Measurements from ENCODE around the gene NTNG1. TPM values are rescaled to one million over a fixed set of nuclear protein-coding genes. Genes with fewer than 3 reads are reported as not detected.
A peak's percentile ranks its signal among the peaks of the same experiment; 100 is the strongest.

The NTNG1 gene
- total RNA-seq, 1 donor from 2014 or later = 2.4 TPM

DNA sequence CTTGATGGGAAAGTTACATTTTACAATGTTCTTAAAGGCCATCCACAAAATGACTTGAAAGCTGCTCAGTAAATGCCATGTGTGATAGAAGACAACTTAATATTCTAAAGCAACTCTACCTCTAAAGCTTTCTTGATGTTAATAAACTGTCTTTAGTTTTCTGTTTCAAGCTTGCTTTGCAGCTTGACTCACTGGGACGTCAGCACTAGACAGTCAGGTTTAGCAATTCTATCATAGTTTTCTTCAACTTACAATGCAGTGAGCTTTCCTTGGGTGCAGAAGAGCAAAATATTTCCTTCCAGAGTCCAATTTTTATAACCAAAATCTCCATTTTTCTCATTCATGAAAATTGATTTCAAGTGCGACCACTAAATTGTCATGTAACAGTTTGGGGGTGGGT, 273.1 kb downstream of the NTNG1 start:
- DNase-seq (ENCODE audit: low read depth) (no peak), FAIRE-seq (no peak)
- Histone ChIP-seq H3K4me3 (ENCODE audit: low read depth, low read length) (no peak overlapping the region), H3K27me3 (ENCODE audit: control insufficient read depth, insufficient read depth, low read length) (no peaks in the 10 kb centered on the region), H3K36me3 (ENCODE audit: control insufficient read depth, insufficient read depth, low read length) (no peaks in the 10 kb centered on the region)
- TF ChIP-seq CTCF (IDR thresholded peaks at IDR 0.05; ENCODE audit: insufficient read depth, low read length, severe bottlenecking) = no peak

DNA sequence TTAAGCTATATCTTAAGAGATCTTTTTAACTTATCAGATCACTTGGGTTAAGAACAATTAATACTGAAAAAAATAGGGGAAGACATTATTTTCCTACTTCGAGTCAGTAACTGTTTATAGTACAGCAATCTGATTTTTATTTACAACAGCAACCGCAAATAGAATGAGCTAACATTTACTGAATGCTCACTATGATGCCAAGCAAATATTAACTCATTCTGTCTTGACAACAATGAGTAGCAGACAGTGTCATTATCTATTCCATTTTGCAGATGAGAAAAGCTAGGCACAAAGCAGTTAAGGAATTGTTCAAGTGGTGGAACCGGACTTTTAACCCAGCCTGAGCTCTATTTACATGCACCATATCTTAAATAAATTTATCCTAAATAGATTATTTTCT, 273.7 kb downstream of the NTNG1 start:
- TF ChIP-seq CTCF (IDR thresholded peaks at IDR 0.05; ENCODE audit: insufficient read depth, low read length, severe bottlenecking) = no peak
- H3K36me3 ChIP-seq (ENCODE audit: control insufficient read depth, insufficient read depth, low read length) = no peaks in the 10 kb centered on the region
- DNase-seq (ENCODE audit: low read depth) = no peak
- H3K27me3 ChIP-seq (ENCODE audit: control insufficient read depth, insufficient read depth, low read length) = no peaks in the 10 kb centered on the region
- H3K4me3 ChIP-seq (ENCODE audit: low read depth, low read length) = no peak overlapping the region
- FAIRE-seq = no peak

DNA sequence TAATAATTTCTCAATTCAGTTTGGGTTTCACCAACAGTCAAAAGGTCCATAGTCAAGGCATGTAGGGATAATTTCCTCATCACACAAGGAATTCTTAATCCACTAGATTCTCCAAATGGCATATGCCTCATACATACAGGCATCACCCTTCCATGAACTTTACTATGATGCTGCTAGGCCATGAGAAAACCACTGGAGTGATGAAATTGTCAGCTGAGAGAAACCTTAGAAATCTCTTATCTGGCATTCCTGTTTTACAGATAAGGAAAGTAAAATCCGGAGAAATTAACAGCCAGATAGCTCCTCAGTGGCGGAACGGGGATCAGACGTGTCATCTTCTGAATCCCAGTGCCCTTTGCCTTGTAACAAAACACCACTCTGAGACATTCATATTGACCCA, 274.4 kb downstream of the NTNG1 start:
- no peak for DNase-seq (ENCODE audit: low read depth)
- no peak for TF ChIP-seq CTCF (IDR thresholded peaks at IDR 0.05; ENCODE audit: insufficient read depth, low read length, severe bottlenecking)
- H3K27me3 ChIP-seq (ENCODE audit: control insufficient read depth, insufficient read depth, low read length) = no peaks in the 10 kb centered on the region
- no peak for FAIRE-seq
- H3K36me3 ChIP-seq (ENCODE audit: control insufficient read depth, insufficient read depth, low read length) = no peaks in the 10 kb centered on the region
- no peak overlapping the region for H3K4me3 ChIP-seq (ENCODE audit: low read depth, low read length)

DNA sequence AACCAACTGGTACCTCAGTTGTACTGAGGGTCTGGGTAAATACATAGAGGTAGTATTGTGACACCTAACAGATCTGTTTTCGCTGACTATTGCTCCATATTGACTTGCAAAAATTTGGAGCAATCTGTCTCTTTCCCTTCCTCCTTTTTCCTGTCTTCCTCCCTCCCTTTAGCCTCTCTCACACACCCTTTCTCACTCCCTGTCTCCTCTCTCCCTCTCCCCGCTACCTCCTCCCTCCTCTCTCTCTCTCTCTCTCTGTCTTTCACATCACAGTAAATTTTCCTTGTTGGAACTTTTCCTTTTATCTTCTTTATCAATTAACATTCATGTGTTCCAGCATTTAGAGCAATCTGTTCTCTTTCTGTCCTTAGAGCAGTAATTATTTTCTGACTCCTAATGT, 278.2 kb downstream of the NTNG1 start:
- Histone ChIP-seq H3K36me3 (ENCODE audit: control insufficient read depth, insufficient read depth, low read length) (no peaks in the 10 kb centered on the region), H3K4me3 (ENCODE audit: low read depth, low read length) (no peak overlapping the region), H3K27me3 (ENCODE audit: control insufficient read depth, insufficient read depth, low read length) (no peaks in the 10 kb centered on the region)
- no peak for DNase-seq (ENCODE audit: low read depth)
- no peak for TF ChIP-seq CTCF (IDR thresholded peaks at IDR 0.05; ENCODE audit: insufficient read depth, low read length, severe bottlenecking)
- no peak for FAIRE-seq

DNA sequence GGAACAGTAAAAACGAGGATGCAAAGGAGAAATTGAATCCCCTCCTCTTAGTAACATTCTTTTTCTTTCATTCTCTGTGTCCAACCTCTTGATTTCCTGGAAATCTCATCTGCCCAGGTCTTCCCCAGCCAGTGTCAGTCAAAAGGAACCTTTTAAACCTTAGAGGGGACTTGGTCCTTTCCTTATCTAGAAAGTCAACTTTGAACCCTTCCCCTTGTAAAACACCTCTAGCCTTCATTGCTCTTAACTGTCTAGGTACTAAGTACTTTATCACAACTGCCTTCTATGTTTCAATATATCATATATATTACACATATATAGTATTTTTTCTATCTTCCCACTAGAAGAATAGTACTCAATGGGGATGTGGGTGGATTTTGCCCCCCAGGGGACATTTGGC, 282.1 kb downstream of the NTNG1 start:
- no peaks in the 10 kb centered on the region for H3K36me3 ChIP-seq (ENCODE audit: control insufficient read depth, insufficient read depth, low read length)
- no peak for TF ChIP-seq CTCF (IDR thresholded peaks at IDR 0.05; ENCODE audit: insufficient read depth, low read length, severe bottlenecking)
- no peak for FAIRE-seq
- H3K27me3 ChIP-seq (ENCODE audit: control insufficient read depth, insufficient read depth, low read length) = no peaks in the 10 kb centered on the region
- DNase-seq (ENCODE audit: low read depth) = no peak
- no peak overlapping the region for H3K4me3 ChIP-seq (ENCODE audit: low read depth, low read length)

GRCh38 chr1:107430540-107431228, 289.8 kb downstream of the NTNG1 start:
- no peak for FAIRE-seq
- H3K4me3 ChIP-seq (ENCODE audit: low read depth, low read length) = no peak overlapping the region
- peak; percentile 73 for TF ChIP-seq CTCF (IDR thresholded peaks at IDR 0.05; ENCODE audit: insufficient read depth, low read length, severe bottlenecking)
- H3K27me3 ChIP-seq (ENCODE audit: control insufficient read depth, insufficient read depth, low read length) = no peaks in the 10 kb centered on the region
- peak; percentile 61 for DNase-seq (ENCODE audit: low read depth)
- no peaks in the 10 kb centered on the region for H3K36me3 ChIP-seq (ENCODE audit: control insufficient read depth, insufficient read depth, low read length)

All from bronchial epithelial cell (primary cell).